ENCODE measurements around the gene DCLK1. TPM values are rescaled to one million over a fixed set of nuclear protein-coding genes. Genes with fewer than 3 reads are reported as not detected.
"Not testable (repeated sequence)": the region's sequence is repeated elsewhere in the genome, so short reads cannot be mapped to it uniquely, and the experiment has no call there.

The DCLK1 gene
- total and polyA plus RNA-seq, 2 experiments from 2014 or later, result 0.16 to 2.9 TPM

- Histone ChIP-seq H2AFZ (no peak overlapping the region), H3K27me3 (no peaks in the 10 kb centered on the region), H3K4me3 (no peak overlapping the region), H3K79me2 (no peaks in the 10 kb centered on the region), H3K36me3 (replicated peaks; ENCODE audit: insufficient read depth, low read depth) (no peaks in the 10 kb centered on the region), H3K9me3 (ENCODE audit: low read depth) (no peaks in the 10 kb centered on the region), H3K9me2 (replicated peaks; ENCODE audit: insufficient read depth) (no peaks in the 10 kb centered on the region), H3K27ac (no peak overlapping the region), H4K20me1 (ENCODE audit: insufficient read depth, poor library complexity, severe bottlenecking) (no peaks in the 10 kb centered on the region), H3K4me1 (ENCODE audit: insufficient read depth) (no peaks in the 10 kb centered on the region), H3K4me2 (no peak overlapping the region)
- DNase-seq (ENCODE audit: low spot score), result no peak
- TF ChIP-seq EZH2 (IDR thresholded peaks at IDR 0.05; ENCODE audit: borderline replicate concordance), result no peak
- TF ChIP-seq, protein P1, sequence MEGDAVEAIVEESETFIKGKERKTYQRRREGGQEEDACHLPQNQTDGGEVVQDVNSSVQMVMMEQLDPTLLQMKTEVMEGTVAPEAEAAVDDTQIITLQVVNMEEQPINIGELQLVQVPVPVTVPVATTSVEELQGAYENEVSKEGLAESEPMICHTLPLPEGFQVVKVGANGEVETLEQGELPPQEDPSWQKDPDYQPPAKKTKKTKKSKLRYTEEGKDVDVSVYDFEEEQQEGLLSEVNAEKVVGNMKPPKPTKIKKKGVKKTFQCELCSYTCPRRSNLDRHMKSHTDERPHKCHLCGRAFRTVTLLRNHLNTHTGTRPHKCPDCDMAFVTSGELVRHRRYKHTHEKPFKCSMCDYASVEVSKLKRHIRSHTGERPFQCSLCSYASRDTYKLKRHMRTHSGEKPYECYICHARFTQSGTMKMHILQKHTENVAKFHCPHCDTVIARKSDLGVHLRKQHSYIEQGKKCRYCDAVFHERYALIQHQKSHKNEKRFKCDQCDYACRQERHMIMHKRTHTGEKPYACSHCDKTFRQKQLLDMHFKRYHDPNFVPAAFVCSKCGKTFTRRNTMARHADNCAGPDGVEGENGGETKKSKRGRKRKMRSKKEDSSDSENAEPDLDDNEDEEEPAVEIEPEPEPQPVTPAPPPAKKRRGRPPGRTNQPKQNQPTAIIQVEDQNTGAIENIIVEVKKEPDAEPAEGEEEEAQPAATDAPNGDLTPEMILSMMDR (IDR thresholded peaks at IDR 0.05; ENCODE audit: poor library complexity), result no peak
- no peak for TF ChIP-seq EZH2phosphoT487 (IDR thresholded peaks at IDR 0.05; ENCODE audit: low read depth, severe bottlenecking, unreplicated experiment)
- 75% methylated on average over 3 of the region's 3 CpGs for WGBS (ENCODE audit: low lambda C conversion rate, missing lambda C conversion rate)
These were observed 25.5 kb downstream of the DCLK1 start for GRCh38 chr13:36105726-36106125.

GRCh38 chr13:36102721-36103120 lies 28.5 kb downstream of the DCLK1 start:
- Histone ChIP-seq H2AFZ (no peak overlapping the region), H3K27ac (no peak overlapping the region), H3K4me2 (no peak overlapping the region), H3K4me1 (ENCODE audit: insufficient read depth) (no peaks in the 10 kb centered on the region), H3K27me3 (no peaks in the 10 kb centered on the region), H3K36me3 (replicated peaks; ENCODE audit: insufficient read depth, low read depth) (no peaks in the 10 kb centered on the region), H3K4me3 (no peak overlapping the region), H3K9me2 (replicated peaks; ENCODE audit: insufficient read depth) (no peaks in the 10 kb centered on the region), H4K20me1 (ENCODE audit: insufficient read depth, poor library complexity, severe bottlenecking) (no peaks in the 10 kb centered on the region), H3K79me2 (no peaks in the 10 kb centered on the region), H3K9me3 (ENCODE audit: low read depth) (no peaks in the 10 kb centered on the region)
- 82% methylated on average over 4 of the region's 4 CpGs for WGBS (ENCODE audit: low lambda C conversion rate, missing lambda C conversion rate)
- DNase-seq (ENCODE audit: low spot score), result no peak
- TF ChIP-seq, protein P1 (IDR thresholded peaks at IDR 0.05; ENCODE audit: poor library complexity), result no peak
- no peak for TF ChIP-seq EZH2 (IDR thresholded peaks at IDR 0.05; ENCODE audit: borderline replicate concordance)
- TF ChIP-seq EZH2phosphoT487 (IDR thresholded peaks at IDR 0.05; ENCODE audit: low read depth, severe bottlenecking, unreplicated experiment), result no peak

DNA sequence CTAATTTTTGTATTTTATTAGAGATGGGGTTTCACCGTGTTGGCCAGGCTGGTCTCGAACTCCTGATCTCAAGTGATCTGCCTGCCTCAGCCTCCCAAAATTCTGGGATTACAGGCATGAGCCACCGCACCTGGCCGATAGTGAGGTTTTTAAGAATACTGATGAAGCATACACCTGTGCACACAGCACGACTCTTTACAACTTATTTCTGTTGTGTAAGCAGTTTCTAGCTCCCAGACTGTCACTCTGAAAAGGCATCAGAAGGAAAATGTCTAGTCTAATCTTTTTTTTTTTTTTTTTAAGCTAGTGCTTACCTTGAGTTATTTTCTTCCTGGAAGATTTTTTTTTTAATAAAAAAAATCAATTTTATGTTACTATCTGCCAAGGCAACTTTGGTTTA lies 29.3 kb downstream of the DCLK1 start:
- not testable (repeated sequence) for H4K20me1 ChIP-seq (ENCODE audit: insufficient read depth, poor library complexity, severe bottlenecking); H2AFZ ChIP-seq; H3K27ac ChIP-seq; DNase-seq (ENCODE audit: low spot score); H3K36me3 ChIP-seq (replicated peaks; ENCODE audit: insufficient read depth, low read depth); H3K27me3 ChIP-seq; H3K4me1 ChIP-seq (ENCODE audit: insufficient read depth); H3K4me2 ChIP-seq; H3K79me2 ChIP-seq; H3K4me3 ChIP-seq; H3K9me2 ChIP-seq (replicated peaks; ENCODE audit: insufficient read depth); H3K9me3 ChIP-seq (ENCODE audit: low read depth)
- WGBS (ENCODE audit: low lambda C conversion rate, missing lambda C conversion rate), result 92% methylated on average over 5 of the region's 5 CpGs

GRCh38 chr13:36101157-36101556 lies 30.0 kb downstream of the DCLK1 start:
- 78% methylated on average over 9 of the region's 9 CpGs for WGBS (ENCODE audit: low lambda C conversion rate, missing lambda C conversion rate)
- H3K36me3 ChIP-seq (replicated peaks; ENCODE audit: insufficient read depth, low read depth), result no peaks in the 10 kb centered on the region
- no peak overlapping the region for H3K27ac ChIP-seq
- no peaks in the 10 kb centered on the region for H3K27me3 ChIP-seq
- H3K79me2 ChIP-seq, result no peaks in the 10 kb centered on the region
- H3K9me2 ChIP-seq (replicated peaks; ENCODE audit: insufficient read depth), result no peaks in the 10 kb centered on the region
- H3K4me2 ChIP-seq, result no peak overlapping the region
- DNase-seq (ENCODE audit: low spot score), result no peak
- H3K9me3 ChIP-seq (ENCODE audit: low read depth), result no peaks in the 10 kb centered on the region
- no peaks in the 10 kb centered on the region for H4K20me1 ChIP-seq (ENCODE audit: insufficient read depth, poor library complexity, severe bottlenecking)
- no peak overlapping the region for H2AFZ ChIP-seq
- H3K4me1 ChIP-seq (ENCODE audit: insufficient read depth), result no peaks in the 10 kb centered on the region
- TF ChIP-seq, protein P1 (IDR thresholded peaks at IDR 0.05; ENCODE audit: poor library complexity), result no peak
- no peak for TF ChIP-seq EZH2phosphoT487 (IDR thresholded peaks at IDR 0.05; ENCODE audit: low read depth, severe bottlenecking, unreplicated experiment)
- no peak for TF ChIP-seq EZH2 (IDR thresholded peaks at IDR 0.05; ENCODE audit: borderline replicate concordance)
- no peak overlapping the region for H3K4me3 ChIP-seq

All from hepatocyte (in vitro differentiated cells).